Prostate gland (tissue), 2 donors: Measurements from ENCODE around the gene PRRX1.

Experiments
- CTCF ChIP-seq, 4 experiments: fragments of 200-600 bp in 2 of 4; fragments of 450-650 bp in 2 of 4; sonication (generic) in 2 of 4; IDR thresholded peaks; 1 replicate in 3 of 4; 2 replicates in 1 of 4; pipeline ENCODE4 v1.5.1; 2016 to 2019; ENCODE audit warnings: antibody characterized with exemption in 4 of 4, mild to moderate bottlenecking in 2 of 4, moderate library complexity in 2 of 4
- POLR2A ChIP-seq: fragments of 450-650 bp; IDR thresholded peaks from one replicate; pipeline ENCODE4 v1.6.1; 2016; ENCODE audit warnings: antibody characterized with exemption, mild to moderate bottlenecking
- POLR2AphosphoS5 ChIP-seq: sonication (generic); formaldehyde crosslinking; IDR thresholded peaks from one replicate; pipeline ENCODE4 v1.6.1; 2017; ENCODE audit warnings: antibody characterized with exemption

- TF ChIP-seq POLR2AphosphoS5 (no peak), CTCF (IDR thresholded peaks at IDR 0.05) (no peak), POLR2A (no peak)
Measured at GRCh38 chr1:170703591-170703990, 39.7 kb downstream of the PRRX1 start.
